H1 (cell line): ENCODE data around the gene COL4A3.

Source experiments
- BACH1 ChIP-seq: IDR thresholded peaks from 2 replicates; pipeline ENCODE4 v1.6.1; 2012; ENCODE audit warnings: low read length, improper control_type of control experiment
- CREB1 ChIP-seq: IDR thresholded peaks from 2 replicates; pipeline ENCODE4 v1.6.1; 2012; ENCODE audit warnings: inconsistent platforms
- CTCF ChIP-seq, 3 experiments: IDR thresholded peaks; 1 replicate in 2 of 3; 2 replicates in 1 of 3; pipeline versions ENCODE4 v1.5.1 to v1.6.1; 2011; ENCODE audit warnings: low read length in 3 of 3, mild to moderate bottlenecking in 3 of 3, inconsistent platforms in 2 of 3, low read depth in 1 of 3, moderate library complexity in 1 of 3; ENCODE audit not compliant: insufficient read depth in 1 of 3; ENCODE audit errors: control extremely low read depth in 1 of 3
- EP300 ChIP-seq, 2 experiments: IDR thresholded peaks; 1 replicate in 1 of 2; 2 replicates in 1 of 2; pipeline ENCODE4 v1.6.1; 2011 to 2012; ENCODE audit warnings: low read depth in 2 of 2, low read length in 2 of 2, mild to moderate bottlenecking in 2 of 2, borderline replicate concordance in 1 of 2, inconsistent platforms in 1 of 2, moderate library complexity in 1 of 2
- EZH2 ChIP-seq: fragments of 200-600 bp; sonication (generic); IDR thresholded peaks from 2 replicates; pipeline ENCODE4 v1.7.1; 2012; ENCODE audit warnings: low read depth, mild to moderate bottlenecking, moderate library complexity, low read length, inconsistent platforms; ENCODE audit not compliant: severe bottlenecking
- FOSL1 ChIP-seq: IDR thresholded peaks from 2 replicates; pipeline ENCODE4 v1.6.1; 2011; ENCODE audit warnings: mild to moderate bottlenecking, low read depth, low read length, moderate library complexity; ENCODE audit not compliant: insufficient read depth
- GABPA ChIP-seq: IDR thresholded peaks from 2 replicates; pipeline ENCODE4 v1.6.1; 2011; ENCODE audit warnings: mild to moderate bottlenecking, low read length, moderate library complexity, borderline replicate concordance; ENCODE audit not compliant: insufficient read depth
- POLR2AphosphoS5 ChIP-seq: IDR thresholded peaks from 2 replicates; pipeline ENCODE4 v1.6.1; 2011; ENCODE audit warnings: low read depth, low read length
- SAP30 ChIP-seq: fragments of 300-600 bp; sonication (generic); IDR thresholded peaks from 2 replicates; pipeline ENCODE4 v1.7.1; 2012; ENCODE audit warnings: low read length, moderate library complexity, mild to moderate bottlenecking, inconsistent platforms; ENCODE audit not compliant: insufficient read depth, insufficient replicate concordance
- ZNF274 ChIP-seq: IDR thresholded peaks from 2 replicates; pipeline ENCODE4 v1.7.0; 2012; ENCODE audit warnings: low read length, borderline replicate concordance; ENCODE audit errors: extremely low read depth
- TF ChIP-seq, protein P1 (sequence below): IDR thresholded peaks from 2 replicates; pipeline ENCODE4 v1.6.1; 2012; ENCODE audit warnings: low read length, inconsistent platforms
- TF ChIP-seq, protein P2 (sequence below): IDR thresholded peaks from 2 replicates; pipeline ENCODE4 v1.6.1; 2012; ENCODE audit warnings: inconsistent platforms
- TF ChIP-seq, protein P3 (sequence below): IDR thresholded peaks from 2 replicates; pipeline ENCODE4 v1.6.1; 2011; ENCODE audit warnings: low read length, improper control_type of control experiment

DNA sequence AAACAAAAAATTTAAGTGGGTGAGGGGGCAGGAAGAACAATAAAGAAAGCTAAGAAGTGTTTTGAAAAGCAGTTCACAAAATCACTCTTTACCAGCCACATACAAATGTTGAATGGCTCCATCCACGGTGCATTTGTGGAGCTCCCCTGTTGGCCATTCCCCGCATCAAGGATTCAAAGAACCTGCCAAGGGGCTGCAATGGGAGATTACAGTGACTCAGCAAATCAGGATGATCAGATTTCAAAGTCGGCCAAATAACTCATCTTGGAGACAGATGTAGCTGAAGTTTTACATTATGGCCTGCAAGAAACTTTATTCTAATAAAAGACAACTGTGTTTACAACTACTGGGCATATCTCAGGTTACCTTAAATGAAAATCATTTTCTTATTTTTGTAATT is 26.9 kb downstream of the COL4A3 start:
- no peak for TF ChIP-seq EP300 (IDR thresholded peaks at IDR 0.05; ENCODE audit: borderline replicate concordance in 1 of 2, low read depth in 2 of 2, low read length in 2 of 2)
- TF ChIP-seq EZH2, result no peak
- peak; percentile 3 to 13 (median 7); a peak in 3 of 4 replicates for TF ChIP-seq CTCF (IDR thresholded peaks at IDR 0.05; ENCODE audit: control extremely low read depth in 1 of 3, insufficient read depth in 1 of 3, low read depth in 1 of 3, low read length in 3 of 3)
- no peak for TF ChIP-seq FOSL1
- no peak for TF ChIP-seq SAP30
- TF ChIP-seq ZNF274, result no peak
- peak; percentile 98 for TF ChIP-seq BACH1
- TF ChIP-seq, protein P1, sequence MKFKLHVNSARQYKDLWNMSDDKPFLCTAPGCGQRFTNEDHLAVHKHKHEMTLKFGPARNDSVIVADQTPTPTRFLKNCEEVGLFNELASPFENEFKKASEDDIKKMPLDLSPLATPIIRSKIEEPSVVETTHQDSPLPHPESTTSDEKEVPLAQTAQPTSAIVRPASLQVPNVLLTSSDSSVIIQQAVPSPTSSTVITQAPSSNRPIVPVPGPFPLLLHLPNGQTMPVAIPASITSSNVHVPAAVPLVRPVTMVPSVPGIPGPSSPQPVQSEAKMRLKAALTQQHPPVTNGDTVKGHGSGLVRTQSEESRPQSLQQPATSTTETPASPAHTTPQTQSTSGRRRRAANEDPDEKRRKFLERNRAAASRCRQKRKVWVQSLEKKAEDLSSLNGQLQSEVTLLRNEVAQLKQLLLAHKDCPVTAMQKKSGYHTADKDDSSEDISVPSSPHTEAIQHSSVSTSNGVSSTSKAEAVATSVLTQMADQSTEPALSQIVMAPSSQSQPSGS, result no peak
- no peak for TF ChIP-seq GABPA
- TF ChIP-seq, protein P2, sequence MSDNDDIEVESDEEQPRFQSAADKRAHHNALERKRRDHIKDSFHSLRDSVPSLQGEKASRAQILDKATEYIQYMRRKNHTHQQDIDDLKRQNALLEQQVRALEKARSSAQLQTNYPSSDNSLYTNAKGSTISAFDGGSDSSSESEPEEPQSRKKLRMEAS, result no peak
- TF ChIP-seq, protein P3, sequence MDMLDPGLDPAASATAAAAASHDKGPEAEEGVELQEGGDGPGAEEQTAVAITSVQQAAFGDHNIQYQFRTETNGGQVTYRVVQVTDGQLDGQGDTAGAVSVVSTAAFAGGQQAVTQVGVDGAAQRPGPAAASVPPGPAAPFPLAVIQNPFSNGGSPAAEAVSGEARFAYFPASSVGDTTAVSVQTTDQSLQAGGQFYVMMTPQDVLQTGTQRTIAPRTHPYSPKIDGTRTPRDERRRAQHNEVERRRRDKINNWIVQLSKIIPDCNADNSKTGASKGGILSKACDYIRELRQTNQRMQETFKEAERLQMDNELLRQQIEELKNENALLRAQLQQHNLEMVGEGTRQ, result no peak
- no peak for TF ChIP-seq POLR2AphosphoS5
- TF ChIP-seq CREB1, result no peak
